H9 (cell line): ENCODE measurements around the gene CROCC. TPM values are rescaled to one million over a fixed set of nuclear protein-coding genes. Genes with fewer than 3 reads are reported as not detected.

Experiments used
- DNase-seq: peaks from one replicate; pipeline ENCODE4 v3.0.0-alpha.2; 2017
- H2AFZ ChIP-seq: one replicate; pipeline ENCODE4 v1.6.1; 2013; ENCODE audit warnings: mild to moderate bottlenecking, low read length, control low read depth, moderate library complexity
- H2AK5ac ChIP-seq: 2 replicates; pipeline ENCODE4 v1.6.1; 2013; ENCODE audit warnings: low read length, control low read depth, mixed read lengths; ENCODE audit not compliant: insufficient read length
- H2BK120ac ChIP-seq: one replicate; pipeline ENCODE4 v1.6.1; 2013; ENCODE audit warnings: low read depth, mild to moderate bottlenecking, low read length, control low read depth, inconsistent platforms; ENCODE audit not compliant: poor library complexity, severe bottlenecking
- H2BK12ac ChIP-seq: 2 replicates; pipeline ENCODE4 v1.6.1; 2013; ENCODE audit warnings: low read length, control low read depth, mixed read lengths, low read depth; ENCODE audit not compliant: insufficient read length
- H2BK15ac ChIP-seq: 2 replicates; pipeline ENCODE4 v1.6.1; 2013; ENCODE audit warnings: low read depth, low read length, control low read depth
- H2BK20ac ChIP-seq: one replicate; pipeline ENCODE4 v1.6.1; 2013; ENCODE audit warnings: low read depth, mild to moderate bottlenecking, low read length, control low read depth, inconsistent platforms; ENCODE audit not compliant: poor library complexity, severe bottlenecking
- H2BK5ac ChIP-seq: 2 replicates; pipeline ENCODE4 v1.6.1; 2013; ENCODE audit warnings: low read length, control low read depth, mixed read lengths; ENCODE audit not compliant: insufficient read length
- H3K14ac ChIP-seq: 2 replicates; pipeline ENCODE4 v1.6.1; 2013; ENCODE audit warnings: low read length, control low read depth; ENCODE audit not compliant: insufficient read depth
- H3K18ac ChIP-seq: 2 replicates; pipeline ENCODE4 v1.6.1; 2013; ENCODE audit warnings: low read depth, mild to moderate bottlenecking, mixed read lengths, low read length, control low read depth; ENCODE audit not compliant: insufficient read length
- H3K23ac ChIP-seq: 2 replicates; pipeline ENCODE4 v1.6.1; 2013; ENCODE audit warnings: low read length, control low read depth, mixed read lengths, low read depth; ENCODE audit not compliant: insufficient read length
- H3K23me2 ChIP-seq: 2 replicates; pipeline ENCODE4 v1.6.1; 2013; ENCODE audit warnings: low read depth, mild to moderate bottlenecking, mixed read lengths, low read length, control low read depth; ENCODE audit not compliant: insufficient read length, poor library complexity, severe bottlenecking
- H3K27ac ChIP-seq: 2 replicates; pipeline ENCODE4 v1.5.1; 2013; ENCODE audit warnings: low read length, control low read depth, mixed read lengths, low read depth; ENCODE audit not compliant: insufficient read length
- H3K27me3 ChIP-seq: 2 replicates; pipeline ENCODE4 v1.6.1; 2013; ENCODE audit warnings: low read length, control low read depth, inconsistent platforms; ENCODE audit not compliant: insufficient read depth
- H3K4ac ChIP-seq: 2 replicates; pipeline ENCODE4 v1.6.1; 2013; ENCODE audit warnings: low read depth, mild to moderate bottlenecking, control low read depth, inconsistent platforms, low read length, moderate library complexity
- H3K4me1 ChIP-seq: 2 replicates; pipeline ENCODE4 v1.6.1; 2013; ENCODE audit warnings: low read length, control low read depth, inconsistent platforms; ENCODE audit not compliant: insufficient read depth
- H3K4me2 ChIP-seq: 2 replicates; pipeline ENCODE4 v1.6.1; 2013; ENCODE audit warnings: low read length, control low read depth, mixed read lengths; ENCODE audit not compliant: insufficient read length, insufficient read depth
- H3K56ac ChIP-seq: 2 replicates; pipeline ENCODE4 v1.6.1; 2013; ENCODE audit warnings: low read depth, mild to moderate bottlenecking, mixed read lengths, low read length, control low read depth; ENCODE audit not compliant: insufficient read length
- H3K79me1 ChIP-seq: 2 replicates; pipeline ENCODE4 v1.6.1; 2013; ENCODE audit warnings: low read depth, mild to moderate bottlenecking, moderate library complexity, low read length, control low read depth, inconsistent platforms; ENCODE audit not compliant: insufficient read depth, poor library complexity, severe bottlenecking
- H3K79me2 ChIP-seq: 2 replicates; pipeline ENCODE4 v1.6.1; 2013; ENCODE audit warnings: low read length, control low read depth, inconsistent platforms; ENCODE audit not compliant: insufficient read depth
- H3K9ac ChIP-seq: 2 replicates; pipeline ENCODE4 v1.6.1; 2013; ENCODE audit warnings: low read length, control low read depth, mixed read lengths; ENCODE audit not compliant: insufficient read length; ENCODE audit errors: extremely low read depth
- H3K9me3 ChIP-seq: one replicate; pipeline ENCODE4 v1.6.1; 2013; ENCODE audit warnings: low read depth, low read length, inconsistent platforms; ENCODE audit not compliant: control insufficient read depth
- H3T11ph ChIP-seq: one replicate; pipeline ENCODE4 v1.6.1; 2013; ENCODE audit warnings: mild to moderate bottlenecking, low read length, control low read depth, inconsistent platforms
- H4K20me1 ChIP-seq: one replicate; pipeline ENCODE4 v1.6.1; 2013; ENCODE audit not compliant: control insufficient read depth, insufficient read length, insufficient read depth
- H4K5ac ChIP-seq: 2 replicates; pipeline ENCODE4 v1.6.1; 2013; ENCODE audit warnings: low read depth, mild to moderate bottlenecking, mixed read lengths, low read length, control low read depth; ENCODE audit not compliant: insufficient read length
- H4K8ac ChIP-seq: replicated peaks from 2 replicates; pipeline ENCODE4 v1.6.1; 2013; ENCODE audit warnings: low read length, control low read depth, mixed read lengths, low read depth; ENCODE audit not compliant: insufficient read length
- H4K91ac ChIP-seq: 2 replicates; pipeline ENCODE4 v1.6.1; 2013; ENCODE audit warnings: low read depth, mild to moderate bottlenecking, moderate library complexity, mixed read lengths, low read length, control low read depth; ENCODE audit not compliant: insufficient read length
- H3K27ac Mint-ChIP-seq, 3 experiments: 2 replicates in 2 of 3; 3 replicates in 1 of 3; pipeline ENCODE4 v1.8.0; 2020 to 2021; ENCODE audit warnings: mixed read lengths in 3 of 3, mild to moderate bottlenecking in 1 of 3, moderate library complexity in 1 of 3
- H3K27me3 Mint-ChIP-seq: 2 replicates; pipeline ENCODE4 v1.8.0; 2021; ENCODE audit warnings: low read depth, mild to moderate bottlenecking, moderate library complexity, mixed read lengths
- H3K36me3 Mint-ChIP-seq, 3 experiments: 2 replicates in 2 of 3; 3 replicates in 1 of 3; pipeline ENCODE4 v1.8.0; 2020 to 2021; ENCODE audit warnings: low read depth in 3 of 3, mixed read lengths in 3 of 3; ENCODE audit not compliant: insufficient read depth in 1 of 3
- H3K4me1 Mint-ChIP-seq, 2 experiments: 2 replicates each; pipeline ENCODE4 v1.8.0; 2020; ENCODE audit warnings: mixed read lengths in 2 of 2
- H3K4me3 Mint-ChIP-seq, 2 experiments: 2 replicates in 1 of 2; 3 replicates in 1 of 2; pipeline ENCODE4 v1.8.0; 2020 to 2021; ENCODE audit warnings: mild to moderate bottlenecking in 2 of 2, mixed read lengths in 2 of 2, moderate library complexity in 1 of 2
- H3K9me3 Mint-ChIP-seq, 2 experiments: 2 replicates in 1 of 2; 3 replicates in 1 of 2; pipeline ENCODE4 v1.8.0; 2020; ENCODE audit warnings: mild to moderate bottlenecking in 2 of 2, mixed read lengths in 2 of 2, moderate library complexity in 1 of 2
- total RNA-seq: library from RNA; stranded (reverse); gene quantifications from 2 replicates; pipeline ENCODE4 v1.2.1, GENCODE V29; 2021
- TF ChIP-seq, protein P1 (sequence below): fragments of 200-600 bp; sonication (generic); conservative IDR thresholded peaks from 3 replicates; pipeline ENCODE4 v1.8.0; 2021; ENCODE audit warnings: antibody characterized with exemption, mild to moderate bottlenecking

Gene CROCC
- total RNA-seq, 1 experiment from 2014 or later: 40.7 TPM

DNA sequence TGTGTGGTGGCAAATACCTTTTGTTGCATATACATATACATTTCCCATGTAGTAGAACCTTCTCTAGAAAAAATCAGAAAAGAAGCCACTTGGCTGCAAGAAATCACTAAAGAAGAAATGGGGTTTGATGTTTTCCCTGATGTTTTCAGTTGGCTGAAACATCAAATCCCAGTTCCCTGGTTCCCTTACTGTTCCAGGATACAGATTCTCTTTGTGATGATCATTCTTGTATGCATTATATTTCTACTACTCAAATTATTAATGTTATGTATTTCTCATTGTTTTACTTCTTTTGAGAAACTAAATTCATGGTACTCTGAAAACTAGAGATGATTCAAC lies 18.3 kb upstream of the CROCC start:
- H3K56ac ChIP-seq: no peak overlapping the region
- H3K27ac ChIP-seq: peak overlapping the region; percentile 100
- H4K91ac ChIP-seq: no peak overlapping the region
- no peaks in the 10 kb centered on the region for H3K9me3 ChIP-seq
- H3K4ac ChIP-seq: no peak overlapping the region
- no peaks in the 10 kb centered on the region for H3K79me2 ChIP-seq
- no peak overlapping the region for H2BK120ac ChIP-seq
- no peak overlapping the region for H3K23ac ChIP-seq
- no peak overlapping the region for H2BK12ac ChIP-seq
- no peaks in the 10 kb centered on the region for H4K20me1 ChIP-seq
- no peak overlapping the region for H2BK5ac ChIP-seq
- no peak for DNase-seq
- no peaks in the 10 kb centered on the region for H3K27me3 ChIP-seq
- no peak overlapping the region for H2BK15ac ChIP-seq
- Mint-ChIP-seq H3K36me3 (peaks cover 0 to 5% (median 0%) of the 10 kb centered on the region in 3 experiments; a peak in 1 of 7 replicates), H3K4me1 (peaks cover 16 to 19% of the 10 kb centered on the region in 2 experiments), H3K9me3 (no peaks in the 10 kb centered on the region; a peak in 1 of 5 replicates), H3K27ac (peak overlapping the region in 2 of 3 experiments; percentile 56 to 88; a peak in 3 of 7 replicates), H3K4me3 (no peak overlapping the region; a peak in 1 of 5 replicates), H3K27me3 (no peaks in the 10 kb centered on the region)
- H3K4me1 ChIP-seq: no peaks in the 10 kb centered on the region
- H3K4me2 ChIP-seq: peak overlapping the region; percentile 71
- H2BK20ac ChIP-seq: no peak overlapping the region
- H4K8ac ChIP-seq: no peak overlapping the region
- H3K9ac ChIP-seq: no peak overlapping the region
- H3K18ac ChIP-seq: no peak overlapping the region
- TF ChIP-seq, protein P1, sequence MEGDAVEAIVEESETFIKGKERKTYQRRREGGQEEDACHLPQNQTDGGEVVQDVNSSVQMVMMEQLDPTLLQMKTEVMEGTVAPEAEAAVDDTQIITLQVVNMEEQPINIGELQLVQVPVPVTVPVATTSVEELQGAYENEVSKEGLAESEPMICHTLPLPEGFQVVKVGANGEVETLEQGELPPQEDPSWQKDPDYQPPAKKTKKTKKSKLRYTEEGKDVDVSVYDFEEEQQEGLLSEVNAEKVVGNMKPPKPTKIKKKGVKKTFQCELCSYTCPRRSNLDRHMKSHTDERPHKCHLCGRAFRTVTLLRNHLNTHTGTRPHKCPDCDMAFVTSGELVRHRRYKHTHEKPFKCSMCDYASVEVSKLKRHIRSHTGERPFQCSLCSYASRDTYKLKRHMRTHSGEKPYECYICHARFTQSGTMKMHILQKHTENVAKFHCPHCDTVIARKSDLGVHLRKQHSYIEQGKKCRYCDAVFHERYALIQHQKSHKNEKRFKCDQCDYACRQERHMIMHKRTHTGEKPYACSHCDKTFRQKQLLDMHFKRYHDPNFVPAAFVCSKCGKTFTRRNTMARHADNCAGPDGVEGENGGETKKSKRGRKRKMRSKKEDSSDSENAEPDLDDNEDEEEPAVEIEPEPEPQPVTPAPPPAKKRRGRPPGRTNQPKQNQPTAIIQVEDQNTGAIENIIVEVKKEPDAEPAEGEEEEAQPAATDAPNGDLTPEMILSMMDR: no peak
- no peak overlapping the region for H2AFZ ChIP-seq
- no peaks in the 10 kb centered on the region for H3K79me1 ChIP-seq
- H3K23me2 ChIP-seq: peaks cover 10% of the 10 kb centered on the region
- no peak overlapping the region for H3T11ph ChIP-seq
- H3K14ac ChIP-seq: no peak overlapping the region
- no peak overlapping the region for H2AK5ac ChIP-seq
- no peak overlapping the region for H4K5ac ChIP-seq
